GM13976 (cell line): ENCODE measurements around the gene RASGEF1C.
A peak's percentile ranks its signal among the peaks of the same experiment; 100 is the strongest.
"Not testable (repeated sequence)": the region's sequence is repeated elsewhere in the genome, so short reads cannot be mapped to it uniquely, and the experiment has no call there.

ENCODE experiments used
- DNase-seq: peaks from one replicate; pipeline ENCODE4 v3.0.0; 2012; ENCODE audit warnings: low spot score
- CTCF ChIP-seq: IDR thresholded peaks from 2 replicates; pipeline ENCODE4 v1.5.1; 2012; ENCODE audit warnings: borderline replicate concordance, mild to moderate bottlenecking; ENCODE audit not compliant: insufficient read depth; ENCODE audit errors: extremely low read depth, missing control alignments, control extremely low read depth
- in situ Hi-C: fragments of 300-500 bp; cut with MboI; formaldehyde crosslinking; loops from one replicate; pipeline ENCODE4 v1.12.0; 2022; ENCODE audit warnings: low sequenced_read_pairs, mixed read lengths, inconsistent platforms; ENCODE audit not compliant: unreplicated experiment

The RASGEF1C gene

GRCh38 chr5:180090098-180090768, 118.8 kb downstream of the RASGEF1C start:
- in situ Hi-C loops = no loop called here
- TF ChIP-seq CTCF = peak; percentile 72
- peak; percentile 81 for DNase-seq

GRCh38 chr5:180089628-180090027, 119.4 kb downstream of the RASGEF1C start:
- in situ Hi-C loops, DNase-seq: not testable (repeated sequence)

GRCh38 chr5:180088561-180088960, 120.5 kb downstream of the RASGEF1C start:
- in situ Hi-C loops = no loop called here
- no peak for TF ChIP-seq CTCF
- no peak for DNase-seq

DNA sequence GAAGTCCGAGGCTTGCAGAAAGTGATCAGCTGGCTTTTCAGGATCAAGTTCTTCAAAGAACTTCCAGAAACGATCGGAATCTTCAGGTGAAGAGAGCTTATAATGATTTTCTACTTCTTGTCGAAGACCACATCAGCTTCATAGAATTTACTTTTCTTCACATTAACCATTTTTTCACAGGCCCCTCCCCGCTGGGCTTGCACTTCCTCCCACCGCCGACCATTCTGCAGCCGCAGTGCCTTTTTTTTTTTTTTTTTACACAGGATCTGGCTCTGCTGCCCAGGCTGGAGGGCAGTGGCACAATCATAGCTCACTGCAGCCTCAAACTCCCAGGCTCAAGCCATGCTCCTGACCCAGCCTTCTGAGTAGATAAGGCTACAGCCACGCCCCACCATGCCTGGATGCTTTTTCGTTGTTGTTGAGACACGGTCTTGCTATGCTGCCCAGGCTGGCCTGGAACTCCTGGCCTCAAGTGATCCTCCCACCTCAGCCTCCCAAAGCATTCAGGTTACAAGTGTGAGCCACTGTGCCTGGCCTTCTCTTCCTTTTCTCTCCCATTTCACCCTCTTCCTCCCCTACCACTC, 122.1 kb downstream of the RASGEF1C start:
- no peak for TF ChIP-seq CTCF
- in situ Hi-C loops = no loop called here
- DNase-seq = no peak

GRCh38 chr5:180085837-180086236, 123.2 kb downstream of the RASGEF1C start:
- in situ Hi-C loops = no loop called here
- no peak for TF ChIP-seq CTCF
- no peak for DNase-seq

GRCh38 chr5:180084638-180085561, 124.1 kb downstream of the RASGEF1C start:
- no peak for TF ChIP-seq CTCF
- DNase-seq = no peak
- in situ Hi-C loops = no loop called here
